GM12878 (cell line): Measurements from ENCODE around the gene PARP15. TPM values are rescaled to one million over a fixed set of nuclear protein-coding genes. Genes with fewer than 3 reads are reported as not detected.

Experiments
- ATAC-seq: fragments of 200-7000 bp; cut with Tn5 transposase; 3 replicates; pipeline ENCODE4 v1.9.1; 2020; ENCODE audit warnings: mild to moderate bottlenecking, moderate library complexity
- BruUV-seq: library from RNA; stranded (reverse); fragments of 400-500 nt; replicated peaks from 2 replicates; lab custom pipeline; 2021; lab: Mats Ljungman, UMichigan
- CTCF ChIA-PET: fragments of 300-600 bp; sonication (Branson Sonifier 250); formaldehyde crosslinking; extraction: SDS; loops from one replicate; lab custom pipeline; 2021; ENCODE audit warnings: inconsistent platforms; lab: Yijun Ruan, JAX
- POLR2A ChIA-PET: fragments of 350-600 bp; formaldehyde crosslinking; extraction: SDS; loops from one replicate; lab custom pipeline; 2021; ENCODE audit warnings: inconsistent platforms; lab: Charles Lee
- RAD21 ChIA-PET: fragments of 300-600 bp; sonication (Branson Sonifier 250); formaldehyde crosslinking; loops from one replicate; lab custom pipeline; 2023; ENCODE audit warnings: antibody characterized with exemption; ENCODE audit not compliant: unreplicated experiment; lab: Charles Lee
- SMC1A ChIA-PET: fragments of 300-600 bp; sonication (Branson Sonifier 250); formaldehyde crosslinking; loops from one replicate; lab custom pipeline; 2023; ENCODE audit not compliant: unreplicated experiment, uncharacterized antibody; lab: Charles Lee
- DNase-seq: peaks from one replicate; pipeline ENCODE4 v3.0.0-alpha.2; 2011; ENCODE audit warnings: low read depth, low spot score
- FAIRE-seq: peaks from 3 replicates; lab custom pipeline; 2011; peaks lifted over from hg19 to GRCh38; lab: Jason Lieb, UNC
- H2AFZ ChIP-seq: 2 replicates; pipeline ENCODE4 v1.6.0; 2011; ENCODE audit warnings: low read depth, low read length, control low read depth; ENCODE audit not compliant: control insufficient read depth
- H3K27ac ChIP-seq: 2 replicates; pipeline ENCODE4 v1.5.1; 2011; ENCODE audit warnings: control low read depth; ENCODE audit not compliant: control insufficient read depth, insufficient read depth
- H3K27me3 ChIP-seq, 2 experiments: replicated peaks in 1 of 2; 2 replicates each; pipeline versions ENCODE4 v1.6.0 to v1.6.1; 2011; ENCODE audit warnings: low read length in 1 of 2; ENCODE audit not compliant: control insufficient read depth in 2 of 2, insufficient read depth in 2 of 2
- H3K36me3 ChIP-seq, 2 experiments: 2 replicates each; pipeline ENCODE4 v1.5.1; 2011; ENCODE audit warnings: low read length in 1 of 2; ENCODE audit not compliant: control insufficient read depth in 2 of 2, insufficient read depth in 2 of 2
- H3K4me1 ChIP-seq: 2 replicates; pipeline ENCODE4 v1.6.1; 2011; ENCODE audit warnings: mild to moderate bottlenecking, low read length, moderate library complexity, mixed read lengths; ENCODE audit not compliant: control insufficient read depth, insufficient read depth
- H3K4me2 ChIP-seq: 2 replicates; pipeline ENCODE4 v1.6.0; 2011; ENCODE audit warnings: control low read depth; ENCODE audit not compliant: control insufficient read depth, insufficient read depth
- H3K4me3 ChIP-seq: fragments of 200-600 bp; sonication (generic); 2 replicates; pipeline ENCODE4 v1.5.1; 2016
- H3K79me2 ChIP-seq: 2 replicates; pipeline ENCODE4 v1.6.0; 2011; ENCODE audit warnings: low read length; ENCODE audit not compliant: control insufficient read depth, insufficient read depth
- H3K9ac ChIP-seq: 2 replicates; pipeline ENCODE4 v1.8.0; 2011; ENCODE audit warnings: low read length, control low read depth, mixed read lengths; ENCODE audit not compliant: control insufficient read depth, insufficient read depth
- H3K9me3 ChIP-seq: replicated peaks from 3 replicates; pipeline ENCODE4 v1.5.1; 2011; ENCODE audit warnings: mild to moderate bottlenecking, low read length; ENCODE audit not compliant: control insufficient read depth, insufficient read depth
- H4K20me1 ChIP-seq: 2 replicates; pipeline ENCODE4 v1.6.0; 2011; ENCODE audit not compliant: control insufficient read depth, insufficient read depth
- BRCA1 ChIP-seq: IDR thresholded peaks from 2 replicates; pipeline ENCODE4 v1.6.1; 2011; ENCODE audit warnings: low read depth, low read length, improper control_type of control experiment
- CBFB ChIP-seq: IDR thresholded peaks from 2 replicates; pipeline ENCODE4 v1.6.1; 2016; ENCODE audit warnings: antibody characterized with exemption, low read depth
- CBX3 ChIP-seq: fragments of 200-600 bp; sonication (generic); IDR thresholded peaks from 2 replicates; pipeline ENCODE4 v1.6.1; 2016; ENCODE audit warnings: low read depth, borderline replicate concordance
- EGR1 ChIP-seq, 2 experiments: IDR thresholded peaks; 1 replicate in 1 of 2; 2 replicates in 1 of 2; pipeline ENCODE4 v1.6.1; 2011 to 2012; ENCODE audit warnings: low read depth in 2 of 2, low read length in 2 of 2, borderline replicate concordance in 1 of 2, mild to moderate bottlenecking in 1 of 2, moderate library complexity in 1 of 2
- HCFC1 ChIP-seq: fragments of 150-350 bp; IDR thresholded peaks from 2 replicates; pipeline ENCODE4 v1.6.1; 2014; ENCODE audit warnings: low read length
- HDAC2 ChIP-seq: fragments of 200-600 bp; sonication (generic); IDR thresholded peaks from 2 replicates; pipeline ENCODE4 v1.6.1; 2017
- IKZF2 ChIP-seq, 2 experiments: fragments of 450-650 bp; IDR thresholded peaks; 2 replicates each; pipeline ENCODE4 v1.6.1; 2017; ENCODE audit warnings: mild to moderate bottlenecking in 2 of 2, moderate library complexity in 2 of 2
- JUND ChIP-seq: IDR thresholded peaks from 2 replicates; pipeline ENCODE4 v1.6.1; 2012; ENCODE audit warnings: low read depth, mild to moderate bottlenecking, low read length, improper control_type of control experiment, moderate library complexity
- NFYA ChIP-seq: IDR thresholded peaks from 2 replicates; pipeline ENCODE4 v1.6.1; 2011; ENCODE audit warnings: low read depth, mild to moderate bottlenecking, low read length, improper control_type of control experiment, borderline replicate concordance
- RUNX3 ChIP-seq: IDR thresholded peaks from 2 replicates; pipeline ENCODE4 v1.6.1; 2012; ENCODE audit warnings: low read length, inconsistent platforms
- ZNF592 ChIP-seq: fragments of 450-650 bp; IDR thresholded peaks from 2 replicates; pipeline ENCODE4 v1.6.1; 2017; ENCODE audit warnings: mild to moderate bottlenecking, moderate library complexity
- ZSCAN29 ChIP-seq: fragments of 450-650 bp; IDR thresholded peaks from 2 replicates; pipeline ENCODE4 v1.6.1; 2017; ENCODE audit warnings: mild to moderate bottlenecking, moderate library complexity
- WGBS: methylation state at CpG from one replicate; pipeline ENCODE4 v1.1.6; 2016; ENCODE audit warnings: low lambda C conversion rate; ENCODE audit not compliant: insufficient replicate concordance, insufficient coverage; ENCODE audit errors: missing lambda C conversion rate; 5-methylcytosine and 5-hydroxymethylcytosine counted together
- in situ Hi-C: fragments of 300-500 bp; cut with MboI; formaldehyde crosslinking; loops from 9 replicates; pipeline ENCODE4 v1.14.3; 2018; ENCODE audit warnings: mixed read lengths
- intact Hi-C: fragments of 100-400 bp; cut with micrococcal nuclease; formaldehyde crosslinking; loops from one replicate; pipeline ENCODE4 v1.14.2; 2022; ENCODE audit not compliant: unreplicated experiment
- polyA plus RNA-seq, 11 experiments: library from polyadenylated mRNA; depleted of rRNA in 4 of 11; unstranded in 6 of 11; stranded (reverse) in 5 of 11; fragments of >200 nt; fragmentation: Nextera tagmentation in 4 of 11; fragmentation: Illumina TruSeq in 1 of 11; extraction: Ambion mirVana in 4 of 11; extraction: Trizol in 1 of 11; gene quantifications; 1 replicate in 1 of 11; 2 replicates in 10 of 11; pipeline versions ENCODE4 v1.2.1 to v1.2.3, GENCODE V29; 2011 to 2016; ENCODE audit warnings: inconsistent platforms in 2 of 11, missing spikeins in 2 of 11, low read depth in 1 of 11
- total RNA-seq, 4 experiments: library from RNA; depleted of rRNA in 3 of 4; stranded (reverse); fragments of >200 nt in 3 of 4; fragmentation: Illumina TruSeq in 1 of 4; extraction: Trizol in 1 of 4; gene quantifications; 2 replicates each; pipeline versions ENCODE4 v1.2.1 to v1.2.3, GENCODE V29; 2013 to 2021

PARP15 gene
- total and polyA plus RNA-seq, 10 of the 15 experiments (the other 5 are each of a cell fraction or from before 2014, with no cell fraction given): 9.0 to 234 (median 36.3) TPM

GRCh38 chr3:122602011-122602710, 24.7 kb downstream of the PARP15 start:
- WGBS: 89% methylated on average over 5 of the region's 5 CpGs
- BruUV-seq: no TSS peak
- intact Hi-C loops (no loop called here), in situ Hi-C loops (no loop called here)
- H2AFZ ChIP-seq: no peak overlapping the region
- CTCF ChIA-PET: interaction anchor here (1.0 to 1.1 kb wide), 2 partner anchors 19 to 24 kb away, joined by 3 read pairs; no protein-coding TSS in a partner anchor
- H3K79me2 ChIP-seq: no peaks in the 10 kb centered on the region; the same call in 1 of the 2 replicates
- DNase-seq (no peak), ATAC-seq (no peak), FAIRE-seq (no peak)
- H4K20me1 ChIP-seq: no peaks in the 10 kb centered on the region
- TF ChIP-seq HDAC2 (no peak), EGR1 (IDR thresholded peaks at IDR 0.05; ENCODE audit: borderline replicate concordance in 1 of 2, low read depth in 2 of 2, low read length in 2 of 2) (no peak), ZNF592 (no peak), HCFC1 (no peak), CBX3 (no peak), CBFB (no peak), BRCA1 (no peak), IKZF2 (IDR thresholded peaks at IDR 0.05) (no peak), ZSCAN29 (no peak), NFYA (no peak), JUND (no peak), RUNX3 (no peak)
- RAD21 ChIA-PET: no interaction called here
- POLR2A ChIA-PET: no interaction called here
- H3K9ac ChIP-seq: no peak overlapping the region
- no peak overlapping the region for H3K4me3 ChIP-seq
- H3K36me3 ChIP-seq: no peaks in the 10 kb centered on the region
- no peak overlapping the region for H3K4me2 ChIP-seq
- H3K27me3 ChIP-seq: no peaks in the 10 kb centered on the region
- SMC1A ChIA-PET: interaction anchor here (0.5 to 1.0 kb wide), 2 partner anchors 20 to 622 kb away, joined by 3 to 4 read pairs; no protein-coding TSS in a partner anchor
- H3K9me3 ChIP-seq: no peaks in the 10 kb centered on the region; the same call in 2 of the 3 replicates
- 0 out of 2 replicates have a peak, but pooled peaks cover 3% of the 10 kb centered on the region for H3K4me1 ChIP-seq
- H3K27ac ChIP-seq: no peak overlapping the region
